Measurements from ENCODE around the gene ARMC10. TPM values are rescaled to one million over a fixed set of nuclear protein-coding genes. Genes with fewer than 3 reads are reported as not detected.
"Not testable (repeated sequence)": the region's sequence is repeated elsewhere in the genome, so short reads cannot be mapped to it uniquely, and the experiment has no call there.

ARMC10 gene
- total RNA-seq = 22.1 and 28.6 TPM in 2 replicates

GRCh38 chr7:103074519-103075336 is at the start of gene ARMC10, which contains the start of gene FBXL13:
ARMC10 (plus strand) TSS chr7:103075140; CDS start chr7:103075273, 133 bp downstream.
FBXL13 (minus strand) TSS chr7:103074796.
- peak; percentile 63 for DNase-seq (ENCODE audit: extremely low read depth, low read depth, low spot score)

GRCh38 chr7:103025341-103025740 is 49.6 kb upstream of the ARMC10 start:
- no peak for DNase-seq (ENCODE audit: extremely low read depth, low read depth, low spot score)

GRCh38 chr7:103031024-103031423 is 43.9 kb upstream of the ARMC10 start:
- no peak for DNase-seq (ENCODE audit: extremely low read depth, low read depth, low spot score)

GRCh38 chr7:103031781-103032180 is 43.2 kb upstream of the ARMC10 start:
- DNase-seq (ENCODE audit: extremely low read depth, low read depth, low spot score) = no peak

- DNase-seq (ENCODE audit: extremely low read depth, low read depth, low spot score) = not testable (repeated sequence)
Measured at GRCh38 chr7:103034318-103034717, 40.6 kb upstream of the ARMC10 start.

GRCh38 chr7:103037476-103037822 is 37.5 kb upstream of the ARMC10 start:
- DNase-seq (ENCODE audit: extremely low read depth, low read depth, low spot score) = no peak

GRCh38 chr7:103037823-103038739 is 36.9 kb upstream of the ARMC10 start:
- not testable (repeated sequence) for DNase-seq (ENCODE audit: extremely low read depth, low read depth, low spot score)

- not testable (repeated sequence) for DNase-seq (ENCODE audit: extremely low read depth, low read depth, low spot score)
Measured at GRCh38 chr7:103041815-103042214, 33.1 kb upstream of the ARMC10 start.

- DNase-seq (ENCODE audit: extremely low read depth, low read depth, low spot score) = no peak
Measured at GRCh38 chr7:103048833-103049232, 26.1 kb upstream of the ARMC10 start.

- no peak for DNase-seq (ENCODE audit: extremely low read depth, low read depth, low spot score)
Measured at GRCh38 chr7:103051519-103051918, 23.4 kb upstream of the ARMC10 start.

GRCh38 chr7:103056006-103056405 is 18.9 kb upstream of the ARMC10 start:
- not testable (repeated sequence) for DNase-seq (ENCODE audit: extremely low read depth, low read depth, low spot score)

GRCh38 chr7:103058122-103058521 is 16.8 kb upstream of the ARMC10 start:
- DNase-seq (ENCODE audit: extremely low read depth, low read depth, low spot score) = no peak

- DNase-seq (ENCODE audit: extremely low read depth, low read depth, low spot score) = no peak
Measured at GRCh38 chr7:103059471-103059870, 15.5 kb upstream of the ARMC10 start.

GRCh38 chr7:103063895-103064294 is 11.0 kb upstream of the ARMC10 start:
- no peak for DNase-seq (ENCODE audit: extremely low read depth, low read depth, low spot score)

GRCh38 chr7:103065667-103066066 is 9.3 kb upstream of the ARMC10 start:
- DNase-seq (ENCODE audit: extremely low read depth, low read depth, low spot score) = no peak

GRCh38 chr7:103068414-103069403 is 6.2 kb upstream of the ARMC10 start:
- DNase-seq (ENCODE audit: extremely low read depth, low read depth, low spot score) = no peak

GRCh38 chr7:103071000-103071399 is 3.9 kb upstream of the ARMC10 start:
- DNase-seq (ENCODE audit: extremely low read depth, low read depth, low spot score) = no peak

GRCh38 chr7:103073989-103074518 is 886 bp upstream of the ARMC10 start:
- no peak for DNase-seq (ENCODE audit: extremely low read depth, low read depth, low spot score)

- DNase-seq (ENCODE audit: extremely low read depth, low read depth, low spot score) = no peak
Measured at GRCh38 chr7:103075337-103075918, 488 bp downstream of the ARMC10 start.

- no peak for DNase-seq (ENCODE audit: extremely low read depth, low read depth, low spot score)
Measured at GRCh38 chr7:103076764-103077163, 1.8 kb downstream of the ARMC10 start.

Data from glomerular endothelial cell (primary cell).